H9 (cell line): Measurements from ENCODE around the gene PIAS3. TPM values are rescaled to one million over a fixed set of nuclear protein-coding genes. Genes with fewer than 3 reads are reported as not detected.

Experiments used
- DNase-seq: peaks from one replicate; pipeline ENCODE4 v3.0.0-alpha.2; 2017
- H2AFZ ChIP-seq: one replicate; pipeline ENCODE4 v1.6.1; 2013; ENCODE audit warnings: mild to moderate bottlenecking, low read length, control low read depth, moderate library complexity
- H2AK5ac ChIP-seq: 2 replicates; pipeline ENCODE4 v1.6.1; 2013; ENCODE audit warnings: low read length, control low read depth, mixed read lengths; ENCODE audit not compliant: insufficient read length
- H2BK120ac ChIP-seq: one replicate; pipeline ENCODE4 v1.6.1; 2013; ENCODE audit warnings: low read depth, mild to moderate bottlenecking, low read length, control low read depth, inconsistent platforms; ENCODE audit not compliant: poor library complexity, severe bottlenecking
- H2BK12ac ChIP-seq: 2 replicates; pipeline ENCODE4 v1.6.1; 2013; ENCODE audit warnings: low read length, control low read depth, mixed read lengths, low read depth; ENCODE audit not compliant: insufficient read length
- H2BK15ac ChIP-seq: 2 replicates; pipeline ENCODE4 v1.6.1; 2013; ENCODE audit warnings: low read depth, low read length, control low read depth
- H2BK20ac ChIP-seq: one replicate; pipeline ENCODE4 v1.6.1; 2013; ENCODE audit warnings: low read depth, mild to moderate bottlenecking, low read length, control low read depth, inconsistent platforms; ENCODE audit not compliant: poor library complexity, severe bottlenecking
- H2BK5ac ChIP-seq: 2 replicates; pipeline ENCODE4 v1.6.1; 2013; ENCODE audit warnings: low read length, control low read depth, mixed read lengths; ENCODE audit not compliant: insufficient read length
- H3K14ac ChIP-seq: 2 replicates; pipeline ENCODE4 v1.6.1; 2013; ENCODE audit warnings: low read length, control low read depth; ENCODE audit not compliant: insufficient read depth
- H3K18ac ChIP-seq: 2 replicates; pipeline ENCODE4 v1.6.1; 2013; ENCODE audit warnings: low read depth, mild to moderate bottlenecking, mixed read lengths, low read length, control low read depth; ENCODE audit not compliant: insufficient read length
- H3K23ac ChIP-seq: 2 replicates; pipeline ENCODE4 v1.6.1; 2013; ENCODE audit warnings: low read length, control low read depth, mixed read lengths, low read depth; ENCODE audit not compliant: insufficient read length
- H3K23me2 ChIP-seq: 2 replicates; pipeline ENCODE4 v1.6.1; 2013; ENCODE audit warnings: low read depth, mild to moderate bottlenecking, mixed read lengths, low read length, control low read depth; ENCODE audit not compliant: insufficient read length, poor library complexity, severe bottlenecking
- H3K27ac ChIP-seq: 2 replicates; pipeline ENCODE4 v1.5.1; 2013; ENCODE audit warnings: low read length, control low read depth, mixed read lengths, low read depth; ENCODE audit not compliant: insufficient read length
- H3K27me3 ChIP-seq: 2 replicates; pipeline ENCODE4 v1.6.1; 2013; ENCODE audit warnings: low read length, control low read depth, inconsistent platforms; ENCODE audit not compliant: insufficient read depth
- H3K4ac ChIP-seq: 2 replicates; pipeline ENCODE4 v1.6.1; 2013; ENCODE audit warnings: low read depth, mild to moderate bottlenecking, control low read depth, inconsistent platforms, low read length, moderate library complexity
- H3K4me1 ChIP-seq: 2 replicates; pipeline ENCODE4 v1.6.1; 2013; ENCODE audit warnings: low read length, control low read depth, inconsistent platforms; ENCODE audit not compliant: insufficient read depth
- H3K4me2 ChIP-seq: 2 replicates; pipeline ENCODE4 v1.6.1; 2013; ENCODE audit warnings: low read length, control low read depth, mixed read lengths; ENCODE audit not compliant: insufficient read length, insufficient read depth
- H3K56ac ChIP-seq: 2 replicates; pipeline ENCODE4 v1.6.1; 2013; ENCODE audit warnings: low read depth, mild to moderate bottlenecking, mixed read lengths, low read length, control low read depth; ENCODE audit not compliant: insufficient read length
- H3K79me1 ChIP-seq: 2 replicates; pipeline ENCODE4 v1.6.1; 2013; ENCODE audit warnings: low read depth, mild to moderate bottlenecking, moderate library complexity, low read length, control low read depth, inconsistent platforms; ENCODE audit not compliant: insufficient read depth, poor library complexity, severe bottlenecking
- H3K79me2 ChIP-seq: 2 replicates; pipeline ENCODE4 v1.6.1; 2013; ENCODE audit warnings: low read length, control low read depth, inconsistent platforms; ENCODE audit not compliant: insufficient read depth
- H3K9ac ChIP-seq: 2 replicates; pipeline ENCODE4 v1.6.1; 2013; ENCODE audit warnings: low read length, control low read depth, mixed read lengths; ENCODE audit not compliant: insufficient read length; ENCODE audit errors: extremely low read depth
- H3K9me3 ChIP-seq: one replicate; pipeline ENCODE4 v1.6.1; 2013; ENCODE audit warnings: low read depth, low read length, inconsistent platforms; ENCODE audit not compliant: control insufficient read depth
- H3T11ph ChIP-seq: one replicate; pipeline ENCODE4 v1.6.1; 2013; ENCODE audit warnings: mild to moderate bottlenecking, low read length, control low read depth, inconsistent platforms
- H4K20me1 ChIP-seq: one replicate; pipeline ENCODE4 v1.6.1; 2013; ENCODE audit not compliant: control insufficient read depth, insufficient read length, insufficient read depth
- H4K5ac ChIP-seq: 2 replicates; pipeline ENCODE4 v1.6.1; 2013; ENCODE audit warnings: low read depth, mild to moderate bottlenecking, mixed read lengths, low read length, control low read depth; ENCODE audit not compliant: insufficient read length
- H4K8ac ChIP-seq: replicated peaks from 2 replicates; pipeline ENCODE4 v1.6.1; 2013; ENCODE audit warnings: low read length, control low read depth, mixed read lengths, low read depth; ENCODE audit not compliant: insufficient read length
- H4K91ac ChIP-seq: 2 replicates; pipeline ENCODE4 v1.6.1; 2013; ENCODE audit warnings: low read depth, mild to moderate bottlenecking, moderate library complexity, mixed read lengths, low read length, control low read depth; ENCODE audit not compliant: insufficient read length
- H3K27ac Mint-ChIP-seq, 3 experiments: 2 replicates in 2 of 3; 3 replicates in 1 of 3; pipeline ENCODE4 v1.8.0; 2020 to 2021; ENCODE audit warnings: mixed read lengths in 3 of 3, mild to moderate bottlenecking in 1 of 3, moderate library complexity in 1 of 3
- H3K27me3 Mint-ChIP-seq: 2 replicates; pipeline ENCODE4 v1.8.0; 2021; ENCODE audit warnings: low read depth, mild to moderate bottlenecking, moderate library complexity, mixed read lengths
- H3K36me3 Mint-ChIP-seq, 3 experiments: 2 replicates in 2 of 3; 3 replicates in 1 of 3; pipeline ENCODE4 v1.8.0; 2020 to 2021; ENCODE audit warnings: low read depth in 3 of 3, mixed read lengths in 3 of 3; ENCODE audit not compliant: insufficient read depth in 1 of 3
- H3K4me1 Mint-ChIP-seq, 2 experiments: 2 replicates each; pipeline ENCODE4 v1.8.0; 2020; ENCODE audit warnings: mixed read lengths in 2 of 2
- H3K4me3 Mint-ChIP-seq, 2 experiments: 2 replicates in 1 of 2; 3 replicates in 1 of 2; pipeline ENCODE4 v1.8.0; 2020 to 2021; ENCODE audit warnings: mild to moderate bottlenecking in 2 of 2, mixed read lengths in 2 of 2, moderate library complexity in 1 of 2
- H3K9me3 Mint-ChIP-seq, 2 experiments: 2 replicates in 1 of 2; 3 replicates in 1 of 2; pipeline ENCODE4 v1.8.0; 2020; ENCODE audit warnings: mild to moderate bottlenecking in 2 of 2, mixed read lengths in 2 of 2, moderate library complexity in 1 of 2
- CTCF ChIP-seq: fragments of 200-600 bp; sonication (generic); conservative IDR thresholded peaks from 3 replicates; pipeline ENCODE4 v1.8.0; 2021; ENCODE audit warnings: antibody characterized with exemption, mild to moderate bottlenecking
- WGBS: extraction: QIAGEN DNeasy Blood & Tissue Kit; methylation state at CpG from one replicate; pipeline ENCODE4 v1.1.7; 2013; ENCODE audit warnings: missing lambda C conversion rate, low lambda C conversion rate, mixed read lengths; ENCODE audit not compliant: insufficient read length; ENCODE audit errors: extremely low coverage; 5-methylcytosine and 5-hydroxymethylcytosine counted together
- total RNA-seq: library from RNA; stranded (reverse); gene quantifications from 2 replicates; pipeline ENCODE4 v1.2.1, GENCODE V29; 2021

PIAS3 gene
- total RNA-seq, 1 experiment from 2014 or later = 33.9 TPM

- Histone ChIP-seq H4K20me1 (no peaks in the 10 kb centered on the region), H3T11ph (no peak overlapping the region), H3K23ac (no peak overlapping the region), H2BK5ac (no peak overlapping the region), H3K79me2 (no peaks in the 10 kb centered on the region), H3K4ac (no peak overlapping the region), H3K14ac (no peak overlapping the region), H3K56ac (no peak overlapping the region), H3K23me2 (peaks cover 4% of the 10 kb centered on the region), H2BK20ac (no peak overlapping the region), H3K79me1 (no peaks in the 10 kb centered on the region), H4K5ac (no peak overlapping the region), H3K9ac (no peak overlapping the region), H2AK5ac (no peak overlapping the region), H4K8ac (no peak overlapping the region), H4K91ac (no peak overlapping the region), H2BK120ac (no peak overlapping the region), H3K27ac (no peak overlapping the region), H3K27me3 (no peaks in the 10 kb centered on the region), H2BK12ac (no peak overlapping the region), H2AFZ (no peak overlapping the region), H3K9me3 (no peaks in the 10 kb centered on the region), H3K18ac (no peak overlapping the region), H3K4me1 (no peaks in the 10 kb centered on the region), H2BK15ac (no peak overlapping the region; the same call in 1 of the 2 replicates), H3K4me2 (no peak overlapping the region)
- DNase-seq = no peak
- Mint-ChIP-seq H3K9me3 (no peaks in the 10 kb centered on the region), H3K27ac (no peak overlapping the region), H3K4me1 (peaks cover 4 to 9% of the 10 kb centered on the region in 2 experiments), H3K36me3 (no peaks in the 10 kb centered on the region), H3K4me3 (no peak overlapping the region), H3K27me3 (peaks cover 20% of the 10 kb centered on the region)
- TF ChIP-seq CTCF = no peak
- no CpG with 5 or more reads among the region's 7 CpGs for WGBS
Measured at GRCh38 chr1:145893306-145894055, 34.6 kb upstream of the PIAS3 start.
